HepG2 (cell line): ENCODE data around the gene DNMT1.

ENCODE experiments used
- CBX5 ChIP-seq: sonication (generic); formaldehyde crosslinking; IDR thresholded peaks from 2 replicates; pipeline ENCODE4 v1.4.0; 2020; ENCODE audit warnings: missing genetic modification reagents, borderline replicate concordance
- DNMT3B ChIP-seq: conservative IDR thresholded peaks from 2 replicates; pipeline ENCODE4 v1.6.1; 2016; ENCODE audit warnings: missing biosample characterization, control low read depth
- HNRNPK ChIP-seq: fragments of 200-400 bp; formaldehyde crosslinking; IDR thresholded peaks from 2 replicates; pipeline ENCODE4 v1.6.1; 2018; ENCODE audit warnings: low read length, low read depth, moderate library complexity, mild to moderate bottlenecking; ENCODE audit not compliant: poor library complexity, severe bottlenecking
- KAT8 ChIP-seq: IDR thresholded peaks from 2 replicates; pipeline ENCODE4 v1.6.1; 2016; ENCODE audit warnings: missing genetic modification reagents, missing compliant biosample characterization
- MAX ChIP-seq: IDR thresholded peaks from 2 replicates; pipeline ENCODE4 v1.6.1; 2012; ENCODE audit warnings: inconsistent platforms
- NFE2L1 ChIP-seq: sonication (generic); formaldehyde crosslinking; IDR thresholded peaks from 2 replicates; pipeline ENCODE4 v1.4.0; 2020; ENCODE audit warnings: missing genetic modification reagents, mild to moderate bottlenecking, borderline replicate concordance
- NFRKB ChIP-seq: fragments of 450-650 bp; IDR thresholded peaks from 2 replicates; pipeline ENCODE4 v1.6.1; 2017
- NR2F2 ChIP-seq: IDR thresholded peaks from 2 replicates; pipeline ENCODE4 v1.6.1; 2012; ENCODE audit warnings: low read depth, inconsistent platforms, borderline replicate concordance
- POLR2AphosphoS2 ChIP-seq: IDR thresholded peaks from 2 replicates; pipeline ENCODE4 v1.6.1; 2011; ENCODE audit warnings: low read depth, low read length, improper control_type of control experiment
- ZBTB33 ChIP-seq: sonication (generic); formaldehyde crosslinking; IDR thresholded peaks from 2 replicates; pipeline ENCODE4 v1.4.0; 2020; ENCODE audit warnings: missing genetic modification reagents
- ZKSCAN8 ChIP-seq: IDR thresholded peaks from 2 replicates; pipeline ENCODE4 v1.6.1; 2016; ENCODE audit warnings: borderline replicate concordance, missing genetic modification reagents, missing compliant biosample characterization
- ZNF136 ChIP-seq: sonication (generic); formaldehyde crosslinking; IDR thresholded peaks from 2 replicates; pipeline ENCODE4 v1.8.1; 2022; ENCODE audit warnings: low read depth, mild to moderate bottlenecking, moderate library complexity, missing genetic modification reagents
- ZNF720 ChIP-seq: sonication (generic); formaldehyde crosslinking; IDR thresholded peaks from 2 replicates; pipeline ENCODE4 v1.4.0; 2020; ENCODE audit warnings: missing genetic modification reagents

GRCh38 chr19:10102787-10103236 lies 91.9 kb downstream of the DNMT1 start:
- TF ChIP-seq ZKSCAN8 (CRISPR knock-in tag) (no peak), ZNF720 (no peak), ZBTB33 (CRISPR knock-in tag) (no peak), KAT8 (CRISPR knock-in tag) (no peak), MAX (no peak), CBX5 (CRISPR knock-in tag) (no peak), NR2F2 (no peak), NFRKB (no peak), HNRNPK (no peak), NFE2L1 (CRISPR knock-in tag) (no peak), ZNF136 (CRISPR knock-in tag) (no peak), DNMT3B (CRISPR knock-in tag) (no peak), POLR2AphosphoS2 (no peak)
